DMS53 treated with DMSO at 0.1 percent for 48 hours (cell line): ENCODE data around the gene VWA5B2.
A peak's percentile ranks its signal among the peaks of the same experiment; 100 is the strongest.

Experiments
- DNase-seq: peaks from one replicate; lab custom pipeline; 2025; ENCODE audit not compliant: unreplicated experiment; lab: John Stamatoyannopoulos, UW

The VWA5B2 gene

DNA sequence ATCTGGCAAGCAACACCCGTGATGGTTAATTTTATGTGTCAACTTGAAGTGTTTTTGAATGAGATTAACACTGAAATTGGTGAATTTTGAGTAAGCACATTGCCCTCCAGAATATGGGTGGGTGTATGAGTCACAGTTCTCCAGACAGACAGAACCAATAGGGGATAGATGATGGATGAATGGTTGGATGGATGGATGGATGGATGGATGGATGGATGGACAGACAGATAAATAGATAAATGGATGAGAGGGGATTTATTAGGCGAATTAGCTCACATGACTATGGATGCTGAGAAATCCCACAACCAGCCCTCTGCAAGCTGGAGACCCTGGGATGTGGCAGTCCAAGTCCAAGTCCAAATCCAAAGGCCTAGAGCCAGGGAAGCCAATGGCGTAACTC is 5.4 kb upstream of the VWA5B2 start:
- DNase-seq: no peak

DNA sequence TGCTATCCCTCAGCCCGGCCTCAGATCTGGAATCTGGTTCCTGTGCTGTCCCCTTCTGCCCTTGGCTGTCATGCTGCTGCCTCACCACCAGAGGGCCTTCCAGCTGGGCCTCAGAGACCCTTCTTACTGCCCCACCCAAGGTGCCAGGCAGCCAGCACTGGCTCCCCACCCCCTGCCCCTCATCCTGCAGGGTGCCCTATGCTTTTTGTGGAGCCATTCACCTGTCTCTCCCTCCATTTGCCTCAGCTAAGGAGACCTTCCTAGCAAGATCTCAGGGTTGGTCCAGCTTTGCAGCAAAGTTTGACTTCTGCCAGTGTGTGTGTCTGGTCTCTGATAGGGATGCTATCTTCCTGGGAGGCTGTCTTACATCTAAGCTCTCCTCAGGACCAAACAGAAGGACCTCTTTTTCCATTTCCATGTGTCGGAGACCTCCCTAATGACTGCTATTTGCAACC is 1.9 kb upstream of the VWA5B2 start:
- DNase-seq: peak; percentile 15

DNA sequence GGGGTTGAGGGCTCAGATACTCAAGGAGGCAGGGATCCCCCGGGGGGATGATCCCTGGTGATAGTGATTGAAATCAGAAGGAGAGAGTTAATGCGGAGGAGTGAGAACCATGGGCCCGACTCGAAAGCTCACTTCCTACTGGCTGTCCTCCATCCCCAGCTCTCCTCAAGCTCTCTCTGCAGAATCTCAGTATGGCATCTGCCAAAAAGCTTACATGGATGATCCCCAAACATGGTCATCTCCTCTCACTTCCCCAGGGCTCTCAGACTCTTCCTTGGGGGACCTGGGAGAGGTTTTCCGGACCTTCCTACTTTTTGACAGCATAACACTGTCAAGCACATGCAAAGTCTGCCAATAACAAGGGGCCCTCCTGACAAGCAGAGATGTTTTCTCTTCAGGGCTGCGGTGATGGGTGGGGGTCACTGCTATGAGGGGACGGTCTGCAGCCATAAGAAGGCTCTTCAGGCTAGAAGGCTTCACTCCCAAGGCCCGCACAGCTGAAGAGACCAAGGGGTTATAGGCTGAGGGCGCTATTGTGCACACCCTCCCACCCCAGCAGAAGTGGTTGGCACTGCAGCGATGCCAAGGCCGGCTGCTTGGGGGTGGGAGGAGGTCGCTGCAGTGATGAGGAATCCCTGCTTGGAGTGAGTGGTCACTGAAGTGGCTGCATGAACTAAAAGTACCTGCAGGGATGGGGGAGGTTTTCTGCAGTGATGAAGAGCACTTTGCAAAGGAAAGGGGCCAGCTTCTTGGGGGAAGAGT is 828 bp upstream of the VWA5B2 start:
- DNase-seq: no peak

DNA sequence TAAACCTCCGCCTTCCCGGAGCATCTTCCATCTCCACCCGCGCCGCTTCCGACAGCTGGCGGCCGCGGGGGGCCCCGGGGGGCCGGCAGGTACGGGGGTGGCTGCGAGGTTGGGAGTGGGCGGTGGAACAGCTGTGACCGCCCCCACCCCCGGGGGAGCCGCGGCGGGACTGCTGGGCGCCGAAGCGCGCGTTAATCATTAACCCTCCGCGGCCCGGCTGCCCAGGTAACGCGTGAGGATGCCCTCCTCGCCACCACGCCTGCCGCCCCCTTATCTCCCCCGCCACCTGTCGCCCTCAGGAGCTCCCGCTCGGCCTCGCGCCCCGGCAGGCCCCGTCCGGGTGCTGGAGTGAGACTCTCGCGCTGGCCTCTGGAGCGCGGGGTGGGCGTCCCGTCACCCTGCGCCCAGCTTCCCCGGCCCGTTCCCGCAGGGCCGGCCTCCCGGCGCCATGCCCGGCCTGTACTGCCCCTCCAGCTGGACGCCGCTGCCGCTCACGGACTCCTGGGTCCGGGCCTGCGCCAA is 757 bp downstream of the VWA5B2 start:
- peak; percentile 37 for DNase-seq

DNA sequence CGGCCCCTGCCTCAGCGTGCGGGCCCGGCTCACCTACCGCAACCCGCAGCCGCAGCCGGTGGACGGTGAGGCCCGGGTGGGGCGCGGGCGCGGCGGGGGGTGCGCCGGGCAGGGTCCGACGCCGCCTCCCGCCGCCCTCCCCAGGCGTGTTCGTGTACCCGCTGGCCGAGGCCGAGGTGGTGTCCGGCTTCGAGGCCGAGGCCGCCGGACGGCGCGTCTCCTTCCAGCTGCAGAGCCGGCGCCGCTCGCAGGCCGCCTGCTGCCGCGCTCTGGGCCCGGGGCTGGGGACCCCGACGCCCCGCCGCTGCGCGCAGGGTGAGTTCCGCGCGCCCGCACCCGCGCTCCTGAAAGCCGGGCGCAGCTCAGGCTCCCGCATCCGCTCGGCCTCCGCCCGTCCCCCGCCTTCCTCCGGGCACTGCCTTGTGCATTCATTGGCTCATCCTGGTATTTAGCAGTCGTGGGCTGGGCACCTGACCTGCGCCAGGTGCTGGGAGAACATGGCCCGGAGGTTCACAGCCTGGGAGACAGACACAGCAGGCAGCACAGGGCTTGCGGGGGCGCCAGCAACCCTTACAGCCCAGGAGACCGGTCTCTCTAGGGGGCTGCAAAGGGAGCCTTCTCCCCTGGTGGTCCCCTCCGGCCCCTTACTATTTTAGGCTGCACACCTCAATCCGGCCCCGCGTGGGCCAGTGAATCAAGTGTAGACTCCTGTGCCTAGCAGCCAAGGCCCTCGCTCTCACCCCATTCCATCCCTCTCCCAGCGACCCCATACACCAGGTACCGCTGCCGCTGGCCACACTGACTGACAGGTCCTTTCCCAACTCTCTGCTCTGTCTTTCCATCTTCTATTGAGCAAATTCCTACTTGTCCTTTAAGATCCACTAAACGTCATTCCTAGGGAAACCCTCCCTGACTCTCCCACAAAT is 1.5 kb downstream of the VWA5B2 start:
- peak; percentile 38 for DNase-seq

DNA sequence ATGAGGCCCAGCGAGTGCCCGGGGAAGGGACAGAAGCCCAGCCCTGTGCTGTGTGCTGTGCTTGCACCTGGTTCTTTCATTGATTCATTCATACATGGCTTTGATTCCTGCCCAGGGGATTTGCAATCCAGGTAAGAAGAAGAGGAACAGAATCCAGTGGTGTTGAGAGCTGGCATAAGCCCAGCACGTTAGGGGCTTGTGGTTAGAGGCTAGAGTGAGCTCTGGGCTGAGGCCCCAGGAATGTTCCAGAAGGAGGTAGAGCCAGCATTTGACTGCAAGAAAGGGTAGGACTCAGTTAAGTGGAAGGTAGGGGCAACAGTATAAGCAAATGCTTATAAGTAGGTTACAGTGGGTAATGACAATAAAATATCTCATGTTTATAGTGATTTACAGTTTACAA is 2.3 kb downstream of the VWA5B2 start:
- DNase-seq: no peak

DNA sequence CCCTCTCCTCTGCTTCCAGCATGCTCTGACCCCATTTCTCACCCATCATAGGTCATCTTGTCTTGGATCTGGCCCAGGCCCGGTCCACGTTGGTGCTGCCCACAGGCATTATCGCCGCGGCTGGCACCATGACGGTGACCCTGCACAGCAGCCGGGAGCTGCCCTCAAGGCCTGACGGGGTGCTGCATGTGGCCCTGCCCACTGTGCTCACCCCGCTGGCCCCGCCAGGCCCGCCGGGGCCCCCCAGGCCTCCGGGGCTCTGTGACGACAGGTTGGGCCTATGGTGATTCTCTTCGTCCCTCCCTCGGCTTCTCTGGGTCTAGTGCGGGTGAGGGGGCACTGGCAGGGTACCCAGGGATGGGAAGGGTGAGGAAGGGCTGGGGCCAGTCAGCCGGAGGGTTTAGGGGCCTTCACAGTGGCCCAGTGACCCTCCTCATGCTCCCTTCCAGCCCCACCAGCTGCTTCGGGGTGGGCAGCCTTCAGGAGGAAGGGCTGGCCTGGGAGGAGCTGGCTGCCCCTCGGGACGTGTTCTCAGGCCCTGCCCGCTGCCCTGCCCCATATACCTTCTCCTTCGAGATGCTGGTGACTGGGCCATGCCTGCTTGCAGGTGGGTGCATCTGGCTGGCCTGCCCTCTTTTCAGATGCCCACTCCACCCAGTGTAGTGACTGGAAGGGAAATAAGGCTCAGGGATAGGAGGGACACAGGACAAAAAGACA is 3.9 kb downstream of the VWA5B2 start:
- no peak for DNase-seq

DNA sequence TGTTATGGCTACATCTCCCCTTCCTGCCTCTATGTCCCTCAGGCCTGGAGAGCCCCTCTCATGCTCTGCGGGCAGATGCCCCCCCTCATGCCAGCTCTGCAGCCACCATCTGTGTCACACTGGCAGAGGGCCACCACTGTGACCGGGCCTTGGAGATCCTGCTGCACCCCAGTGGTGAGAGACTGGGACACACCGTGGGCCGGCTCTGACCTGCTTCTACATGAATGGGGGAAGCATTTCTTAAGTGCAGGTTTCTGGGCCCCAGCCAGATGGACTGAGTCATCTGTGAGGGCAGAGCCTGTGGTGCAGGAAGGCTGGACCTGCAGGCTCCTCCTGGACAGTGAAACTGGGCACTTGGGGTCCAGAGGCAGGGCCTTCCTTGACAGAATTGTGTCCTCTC is 4.8 kb downstream of the VWA5B2 start:
- DNase-seq: peak; percentile 27

DNA sequence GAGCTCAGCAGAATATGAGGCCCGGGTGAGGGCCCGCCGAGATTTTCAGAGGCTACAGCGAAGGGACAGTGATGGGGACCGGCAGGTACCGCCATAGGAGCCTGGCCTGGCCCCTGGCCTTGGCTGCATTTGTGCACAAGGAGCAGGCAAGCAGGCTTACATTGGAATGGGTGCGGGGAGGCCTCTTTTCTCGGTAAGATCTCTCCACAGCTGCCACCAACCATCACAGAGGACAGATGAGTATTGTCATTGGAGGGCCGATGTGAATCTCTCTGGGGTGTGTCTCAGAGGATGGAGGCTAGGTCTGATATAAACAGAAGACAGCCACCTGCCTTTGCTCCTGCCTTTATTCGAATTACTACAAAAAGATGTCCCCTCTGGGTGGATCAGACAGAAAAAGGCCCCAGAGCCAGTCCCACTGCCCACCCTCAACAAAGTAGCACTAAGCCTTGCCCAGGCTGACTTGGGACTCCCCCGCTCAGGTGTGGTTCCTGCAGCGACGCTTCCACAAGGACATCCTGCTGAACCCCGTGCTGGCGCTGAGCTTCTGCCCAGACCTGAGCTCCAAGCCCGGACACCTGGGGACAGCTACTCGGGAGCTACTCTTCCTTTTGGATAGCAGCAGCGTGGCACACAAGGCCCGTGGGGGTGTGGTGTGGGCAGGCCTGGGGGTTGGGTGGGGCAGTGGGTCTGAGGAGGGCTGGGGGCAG is 5.4 kb downstream of the VWA5B2 start:
- DNase-seq: no peak

DNA sequence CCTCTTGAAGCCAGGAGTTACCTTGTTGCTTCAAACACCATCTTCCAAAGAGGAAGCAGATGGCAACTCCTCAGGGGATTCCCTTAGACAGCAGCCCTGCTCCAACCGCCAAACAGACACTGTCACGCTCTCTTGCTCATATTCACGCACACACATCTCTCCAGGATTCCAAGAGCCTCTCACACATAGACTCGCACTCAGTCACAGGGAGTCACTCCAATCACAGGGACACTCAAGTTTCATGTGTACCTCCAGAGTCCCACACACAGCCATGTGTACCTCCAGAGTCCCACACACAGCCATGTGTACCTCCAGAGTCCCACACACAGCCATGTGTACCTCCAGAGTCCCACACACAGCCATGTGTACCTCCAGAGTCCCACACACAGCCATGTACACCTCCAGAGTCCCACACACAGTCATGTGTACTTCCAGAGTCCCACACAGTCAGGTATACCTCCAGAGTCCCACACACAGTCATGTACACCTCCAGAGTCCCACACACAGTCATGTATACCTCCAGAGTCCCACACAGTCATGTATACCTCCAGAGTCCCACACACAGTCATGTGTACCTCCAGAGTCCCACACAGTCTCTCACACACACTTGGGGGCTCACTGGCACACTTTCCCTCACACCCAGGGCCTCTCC is 6.1 kb downstream of the VWA5B2 start:
- DNase-seq: no peak

DNA sequence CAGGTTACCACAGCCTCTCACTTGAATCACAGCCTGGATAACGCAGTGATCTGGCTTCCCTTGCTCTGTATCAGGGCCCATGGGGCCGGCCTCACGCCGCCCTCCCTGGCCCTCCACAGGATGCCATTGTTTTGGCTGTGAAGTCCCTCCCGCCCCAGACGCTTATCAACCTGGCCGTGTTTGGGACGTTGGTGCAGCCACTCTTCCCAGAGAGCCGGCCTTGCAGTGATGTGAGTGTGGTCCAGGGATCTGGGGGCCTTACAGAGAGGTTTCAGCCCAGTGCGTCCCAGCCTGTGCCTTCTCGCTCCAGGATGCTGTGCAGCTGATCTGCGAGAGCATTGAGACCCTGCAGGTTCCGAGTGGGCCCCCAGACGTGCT is 6.6 kb downstream of the VWA5B2 start:
- DNase-seq: no peak

DNA sequence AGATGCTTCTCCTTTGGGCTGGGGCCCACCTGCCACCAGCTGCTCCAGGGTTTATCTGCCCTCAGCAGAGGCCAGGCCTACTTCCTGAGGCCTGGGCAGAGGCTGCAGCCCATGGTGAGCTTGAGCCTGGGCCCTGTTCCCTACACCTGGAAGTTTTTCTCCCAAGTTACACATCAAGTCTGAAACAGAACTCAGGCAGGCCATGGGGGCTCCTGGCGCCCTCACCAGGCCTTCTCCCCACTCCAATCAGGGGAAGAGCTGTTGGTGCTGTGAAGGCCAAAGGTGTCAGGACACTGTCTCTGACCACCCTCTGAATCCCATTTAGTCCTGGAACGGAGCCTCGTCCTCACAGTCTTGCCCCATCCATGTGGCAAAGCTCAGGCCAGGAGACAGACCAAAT is 7.3 kb downstream of the VWA5B2 start:
- DNase-seq: no peak

DNA sequence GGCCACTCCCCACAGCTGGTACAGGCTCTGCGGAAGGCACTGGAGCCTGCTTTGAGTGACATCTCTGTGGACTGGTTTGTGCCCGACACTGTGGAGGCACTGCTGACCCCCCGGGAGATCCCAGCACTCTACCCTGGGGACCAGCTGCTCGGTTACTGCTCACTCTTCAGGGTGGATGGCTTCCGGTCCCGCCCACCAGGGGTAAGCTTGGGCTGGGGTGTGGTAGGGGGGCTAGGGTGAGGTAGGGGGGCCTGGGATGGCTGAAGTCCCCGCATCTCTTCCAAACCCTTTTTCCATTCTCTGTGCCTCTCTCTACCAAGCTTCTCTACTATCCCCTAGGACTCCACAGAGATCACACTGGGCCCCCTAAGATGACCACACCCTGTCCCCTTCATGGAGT is 7.8 kb downstream of the VWA5B2 start:
- no peak for DNase-seq

DNA sequence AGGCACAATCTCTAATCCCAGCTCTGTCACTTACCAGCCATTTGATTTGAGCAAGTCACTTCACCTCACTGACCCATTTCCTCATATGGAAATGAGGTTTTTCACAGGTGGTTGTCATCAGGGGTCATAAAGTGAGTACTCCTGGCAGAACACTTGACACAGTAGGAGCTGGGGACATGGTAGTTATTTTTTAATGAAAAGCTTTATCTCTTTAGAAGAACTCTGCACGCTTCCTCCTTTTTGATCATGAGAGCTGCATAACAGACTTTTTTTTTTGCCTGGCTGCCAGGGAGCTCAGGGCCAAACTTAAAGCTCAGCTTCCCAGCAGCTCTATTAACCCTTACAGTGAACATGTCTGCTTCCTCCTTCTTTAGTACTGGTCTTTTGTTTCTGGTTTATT is 8.4 kb downstream of the VWA5B2 start:
- no peak for DNase-seq

DNA sequence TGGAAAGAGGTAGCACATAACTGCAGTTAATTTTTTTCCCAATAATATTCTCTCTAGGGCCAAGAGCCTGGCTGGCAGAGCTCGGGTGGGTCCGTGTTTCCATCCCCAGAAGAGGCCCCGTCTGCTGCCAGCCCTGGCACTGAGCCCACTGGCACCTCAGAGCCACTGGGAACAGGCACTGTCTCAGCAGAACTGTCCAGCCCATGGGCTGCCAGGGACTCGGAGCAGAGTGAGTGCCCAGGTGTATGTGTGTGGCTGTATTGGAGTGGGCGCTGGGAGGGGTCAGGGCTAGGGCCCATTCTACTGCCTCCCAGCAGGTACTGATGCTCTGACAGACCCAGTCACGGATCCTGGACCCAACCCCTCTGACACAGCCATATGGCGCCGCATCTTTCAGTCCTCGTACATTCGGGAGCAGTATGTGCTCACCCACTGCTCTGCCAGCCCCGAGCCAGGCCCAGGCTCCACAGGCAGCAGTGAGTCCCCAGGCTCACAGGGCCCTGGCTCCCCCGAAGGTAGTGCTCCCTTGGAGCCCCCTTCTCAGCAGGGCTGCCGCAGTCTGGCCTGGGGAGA is 8.9 kb downstream of the VWA5B2 start:
- no peak for DNase-seq

DNA sequence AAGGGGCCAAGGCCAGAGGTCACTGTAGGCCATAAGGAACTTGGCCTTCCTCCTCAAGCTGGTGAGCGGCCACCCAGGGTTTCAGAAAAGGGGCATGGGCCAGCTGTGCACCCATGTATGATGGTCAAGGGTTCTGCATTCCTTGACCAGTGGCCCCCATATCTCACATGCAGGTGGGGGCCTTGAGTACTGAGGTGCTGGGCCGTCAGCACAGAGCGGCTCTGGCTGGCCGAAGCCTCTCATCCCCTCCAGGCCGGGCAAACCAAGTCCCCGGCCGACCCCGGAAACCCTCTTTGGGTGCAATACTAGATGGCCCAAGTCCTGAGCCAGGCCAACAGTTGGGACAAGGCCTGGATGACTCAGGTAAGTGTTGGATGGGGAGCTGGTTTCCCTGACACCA is 9.8 kb downstream of the VWA5B2 start:
- no peak for DNase-seq

DNA sequence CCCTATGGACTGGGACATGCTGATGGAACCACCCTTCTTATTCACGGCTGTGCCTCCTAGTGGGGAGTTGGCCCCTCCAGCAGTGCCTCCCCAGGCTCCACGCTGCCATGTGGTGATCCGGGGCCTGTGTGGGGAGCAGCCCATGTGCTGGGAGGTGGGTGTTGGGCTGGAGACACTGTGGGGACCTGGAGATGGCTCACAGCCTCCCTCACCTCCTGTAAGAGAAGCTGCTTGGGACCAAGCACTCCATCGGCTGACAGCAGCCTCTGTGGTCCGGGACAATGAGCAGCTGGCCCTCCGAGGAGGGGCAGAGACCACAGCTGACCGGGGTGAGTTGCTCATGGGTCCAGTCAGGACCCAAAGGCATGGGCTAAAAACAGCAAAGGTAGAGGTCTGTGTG is 10.3 kb downstream of the VWA5B2 start:
- no peak for DNase-seq

DNA sequence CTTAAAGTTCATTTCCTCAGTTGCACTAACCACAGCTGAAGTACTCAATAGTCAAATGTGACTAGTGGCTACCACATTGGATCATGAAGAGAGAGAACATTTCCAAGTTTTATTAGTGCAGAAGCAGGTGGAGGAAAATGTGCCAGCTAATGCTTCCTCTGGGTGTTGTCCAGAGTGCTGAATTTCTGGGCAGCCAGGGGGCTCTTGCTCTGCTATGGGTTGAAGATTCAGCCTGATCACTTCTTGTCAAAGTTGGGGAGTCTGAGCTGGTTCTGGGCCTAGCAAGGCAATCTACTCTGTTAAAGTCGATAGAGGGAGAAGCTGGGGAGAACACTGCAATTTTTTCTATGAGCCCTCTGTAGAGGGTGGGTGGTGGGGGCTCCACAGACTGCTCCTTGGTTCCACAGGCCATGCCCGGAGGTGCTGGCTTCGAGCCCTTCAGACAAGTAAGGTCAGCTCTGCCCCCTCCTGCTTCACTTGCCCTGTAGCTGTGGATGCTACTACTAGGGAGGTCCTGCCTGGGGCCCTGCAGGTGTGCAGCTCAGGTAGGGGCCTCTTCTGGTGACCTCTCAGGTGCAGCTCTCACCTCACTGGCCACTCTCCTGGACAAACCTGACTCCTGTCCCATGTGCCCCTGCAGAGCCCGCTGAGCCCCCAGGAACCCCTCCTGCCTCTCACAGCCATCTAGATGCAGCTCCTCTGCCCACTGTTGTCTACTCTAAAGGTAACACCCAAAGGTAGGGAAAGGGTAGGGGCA is 11.2 kb downstream of the VWA5B2 start:
- DNase-seq: no peak

DNA sequence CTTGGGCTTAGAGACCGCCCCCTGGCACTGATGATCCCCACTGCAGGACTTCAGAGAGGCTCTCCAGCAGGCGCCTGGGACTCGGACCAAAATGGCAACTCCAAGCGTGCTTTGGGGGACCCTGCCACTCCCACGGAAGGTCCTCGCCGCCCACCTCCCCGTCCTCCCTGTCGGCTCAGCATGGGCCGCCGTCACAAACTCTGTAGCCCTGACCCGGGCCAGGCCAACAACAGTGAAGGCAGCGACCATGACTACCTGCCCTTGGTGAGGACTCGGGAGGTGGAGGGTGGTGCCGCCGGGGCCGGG is 11.7 kb downstream of the VWA5B2 start:
- DNase-seq: no peak
